PFSK-1 (cell line): ENCODE measurements around the gene LAMB4.

Source experiments
- FOXP2 ChIP-seq: optimal IDR thresholded peaks from 2 replicates; pipeline ENCODE3; 2011; ENCODE audit warnings: borderline replicate concordance, control low read depth, inconsistent platforms; ENCODE audit not compliant: insufficient read depth; ENCODE audit errors: extremely low read length, extremely low read depth
- POLR2AphosphoS5 ChIP-seq: IDR thresholded peaks from 2 replicates; pipeline ENCODE4 v1.6.1; 2012; ENCODE audit warnings: low read depth, mild to moderate bottlenecking, control low read depth, low read length, moderate library complexity
- REST ChIP-seq, 2 experiments: IDR thresholded peaks; 2 replicates each; pipeline versions ENCODE4 v1.6.1 to v1.8.0; 2011 to 2012; ENCODE audit warnings: low read depth in 2 of 2, low read length in 2 of 2, control low read depth in 1 of 2, inconsistent platforms in 1 of 2, mild to moderate bottlenecking in 1 of 2, moderate library complexity in 1 of 2; ENCODE audit not compliant: insufficient read depth in 1 of 2
- SIN3A ChIP-seq: IDR thresholded peaks from 2 replicates; pipeline ENCODE4 v1.6.1; 2012; ENCODE audit warnings: mild to moderate bottlenecking, low read length, moderate library complexity, borderline replicate concordance; ENCODE audit not compliant: insufficient read depth
- TAF1 ChIP-seq: IDR thresholded peaks from 2 replicates; pipeline ENCODE4 v1.6.1; 2012; ENCODE audit warnings: low read length, control low read depth, borderline replicate concordance; ENCODE audit not compliant: insufficient read depth

The LAMB4 gene

GRCh38 chr7:108167460-108167859 lies 37.3 kb upstream of the LAMB4 start:
- TF ChIP-seq SIN3A (no peak), REST (IDR thresholded peaks at IDR 0.05; ENCODE audit: insufficient read depth in 1 of 2, low read depth in 2 of 2, low read length in 2 of 2) (no peak), TAF1 (no peak), POLR2AphosphoS5 (no peak), FOXP2 (no peak)

GRCh38 chr7:108166687-108167086 lies 36.5 kb upstream of the LAMB4 start:
- TF ChIP-seq REST (IDR thresholded peaks at IDR 0.05; ENCODE audit: insufficient read depth in 1 of 2, low read depth in 2 of 2, low read length in 2 of 2) (no peak), TAF1 (no peak), POLR2AphosphoS5 (no peak), SIN3A (no peak), FOXP2 (no peak)

GRCh38 chr7:108165723-108166122 lies 35.6 kb upstream of the LAMB4 start:
- TF ChIP-seq FOXP2 (no peak), REST (IDR thresholded peaks at IDR 0.05; ENCODE audit: insufficient read depth in 1 of 2, low read depth in 2 of 2, low read length in 2 of 2) (no peak), SIN3A (no peak), POLR2AphosphoS5 (no peak), TAF1 (no peak)

GRCh38 chr7:108164946-108165345 lies 34.8 kb upstream of the LAMB4 start:
- TF ChIP-seq POLR2AphosphoS5 (no peak), TAF1 (no peak)

- no peak for TF ChIP-seq REST (IDR thresholded peaks at IDR 0.05; ENCODE audit: insufficient read depth in 1 of 2, low read depth in 2 of 2, low read length in 2 of 2)
- no peak for TF ChIP-seq TAF1
- TF ChIP-seq FOXP2, result no peak
- TF ChIP-seq POLR2AphosphoS5, result no peak
- no peak for TF ChIP-seq SIN3A
Observed at GRCh38 chr7:108164342-108164741, 34.2 kb upstream of the LAMB4 start.

- TF ChIP-seq REST (IDR thresholded peaks at IDR 0.05; ENCODE audit: insufficient read depth in 1 of 2, low read depth in 2 of 2, low read length in 2 of 2), result no peak
- TF ChIP-seq POLR2AphosphoS5, result no peak
- no peak for TF ChIP-seq TAF1
- TF ChIP-seq FOXP2, result no peak
- no peak for TF ChIP-seq SIN3A
Observed at GRCh38 chr7:108158776-108159175, 28.6 kb upstream of the LAMB4 start.
